Ascending aorta (tissue), 2 donors: ENCODE measurements around the gene OR5L1. TPM values are rescaled to one million over a fixed set of nuclear protein-coding genes. Genes with fewer than 3 reads are reported as not detected.

Experiments
- DNase-seq, 2 donors: peaks; one replicate each; pipeline ENCODE4 v3.0.0-alpha.2; 2019; ENCODE audit warnings: low spot score in 2 of 2
- H3K27ac ChIP-seq, 2 donors: fragments of 200-600 bp; sonication (generic); one replicate each; pipeline ENCODE4 v1.5.1; 2016 to 2017; ENCODE audit warnings: mild to moderate bottlenecking in 1 of 2
- H3K27me3 ChIP-seq: fragments of 200-600 bp; sonication (generic); one replicate; pipeline ENCODE4 v1.5.1; 2017
- H3K36me3 ChIP-seq, 2 donors: fragments of 200-600 bp; sonication (generic); one replicate each; pipeline ENCODE4 v1.5.1; 2016
- H3K4me1 ChIP-seq, 2 donors: fragments of 200-600 bp; sonication (generic); one replicate each; pipeline ENCODE4 v1.5.1; 2016 to 2017; ENCODE audit warnings: mild to moderate bottlenecking in 1 of 2
- H3K4me3 ChIP-seq, 2 donors: fragments of 200-600 bp; sonication (generic); one replicate each; pipeline ENCODE4 v1.5.1; 2016 to 2017; ENCODE audit warnings: mild to moderate bottlenecking in 1 of 2
- H3K9me3 ChIP-seq, 2 donors: fragments of 200-600 bp; sonication (generic); one replicate each; pipeline ENCODE4 v1.5.1; 2016
- intact Hi-C: fragments of 100-400 bp; cut with DNase I; formaldehyde crosslinking; loops from one replicate; pipeline ENCODE4 v1.15.1; 2023
- total RNA-seq: library from RNA; depleted of rRNA; stranded (reverse); fragments of >200 nt; gene quantifications from one replicate; pipeline ENCODE4 v1.1.0, GENCODE V29; 2016
- TF ChIP-seq, protein P1 (sequence below), 3 experiments: fragments of 200-600 bp in 2 of 3; fragments of 450-650 bp in 1 of 3; sonication (generic) in 2 of 3; IDR thresholded peaks; one replicate each; pipeline ENCODE4 v1.5.1; 2016 to 2019; ENCODE audit warnings: antibody characterized with exemption in 3 of 3, mild to moderate bottlenecking in 1 of 3, moderate library complexity in 1 of 3

Gene OR5L1
- not detected for total RNA-seq

DNA sequence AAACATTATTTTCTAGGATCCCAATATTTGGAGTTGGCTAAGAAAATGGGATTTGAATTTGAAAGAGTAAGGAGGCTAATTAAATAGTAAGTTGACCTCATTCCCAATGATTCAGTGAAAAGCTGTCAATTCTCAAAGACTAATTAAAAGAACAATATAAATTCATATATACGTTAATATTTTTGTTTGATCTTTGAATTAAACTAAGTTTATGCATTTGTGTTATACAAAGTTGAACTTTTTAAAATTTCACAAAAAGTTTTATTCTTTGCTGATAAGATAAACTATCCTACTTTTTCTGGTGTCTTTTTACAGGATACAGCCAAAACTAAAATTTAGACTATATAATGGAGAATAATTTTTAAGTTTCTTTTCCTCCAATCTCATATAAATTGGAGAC is at the start of gene OR5L1:
Gene OR5L1 (plus strand): TSS at position 301 of the 400 bp plus-strand sequence. CDS start 100 bp downstream, outside the sequence.
- intact Hi-C loops, result no loop called here
- no peaks in the 10 kb centered on the region for H3K36me3 ChIP-seq
- H3K27me3 ChIP-seq, result no peaks in the 10 kb centered on the region
- H3K4me1 ChIP-seq, result no peaks in the 10 kb centered on the region
- DNase-seq, result no peak
- TF ChIP-seq, protein P1, sequence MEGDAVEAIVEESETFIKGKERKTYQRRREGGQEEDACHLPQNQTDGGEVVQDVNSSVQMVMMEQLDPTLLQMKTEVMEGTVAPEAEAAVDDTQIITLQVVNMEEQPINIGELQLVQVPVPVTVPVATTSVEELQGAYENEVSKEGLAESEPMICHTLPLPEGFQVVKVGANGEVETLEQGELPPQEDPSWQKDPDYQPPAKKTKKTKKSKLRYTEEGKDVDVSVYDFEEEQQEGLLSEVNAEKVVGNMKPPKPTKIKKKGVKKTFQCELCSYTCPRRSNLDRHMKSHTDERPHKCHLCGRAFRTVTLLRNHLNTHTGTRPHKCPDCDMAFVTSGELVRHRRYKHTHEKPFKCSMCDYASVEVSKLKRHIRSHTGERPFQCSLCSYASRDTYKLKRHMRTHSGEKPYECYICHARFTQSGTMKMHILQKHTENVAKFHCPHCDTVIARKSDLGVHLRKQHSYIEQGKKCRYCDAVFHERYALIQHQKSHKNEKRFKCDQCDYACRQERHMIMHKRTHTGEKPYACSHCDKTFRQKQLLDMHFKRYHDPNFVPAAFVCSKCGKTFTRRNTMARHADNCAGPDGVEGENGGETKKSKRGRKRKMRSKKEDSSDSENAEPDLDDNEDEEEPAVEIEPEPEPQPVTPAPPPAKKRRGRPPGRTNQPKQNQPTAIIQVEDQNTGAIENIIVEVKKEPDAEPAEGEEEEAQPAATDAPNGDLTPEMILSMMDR (IDR thresholded peaks at IDR 0.05), result no peak
- no peak within 1 kb of the TSS for H3K27ac ChIP-seq
- no peaks in the 10 kb centered on the region for H3K9me3 ChIP-seq
- H3K4me3 ChIP-seq, result no peak within 1 kb of the TSS

DNA sequence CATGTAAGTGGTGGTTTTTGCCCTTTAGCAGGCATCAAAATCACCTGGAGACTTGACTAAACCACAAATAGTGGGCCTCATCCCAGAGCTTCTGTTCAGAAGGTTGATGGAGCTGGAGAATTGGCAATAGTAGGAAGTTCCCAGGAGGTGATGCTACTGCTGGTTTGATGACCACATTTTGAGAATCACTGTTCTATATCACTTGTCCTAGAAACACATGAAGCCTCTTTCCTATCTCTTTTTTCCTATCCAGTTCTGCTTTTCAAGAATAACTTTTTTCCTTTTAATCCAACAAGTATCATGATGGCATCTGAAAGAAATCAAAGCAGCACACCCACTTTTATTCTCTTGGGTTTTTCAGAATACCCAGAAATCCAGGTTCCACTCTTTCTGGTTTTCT is 38.0 kb upstream of the OR5L1 start, which contains the start of gene OR5D13:
Gene OR5D13 (plus strand): TSS at position 301 of the 400 bp plus-strand sequence. CDS start 0 bp downstream, at position 301.
- intact Hi-C loops, result no loop called here
- H3K4me3 ChIP-seq, result no peak within 1 kb of the TSS
- TF ChIP-seq, protein P1 (IDR thresholded peaks at IDR 0.05), result no peak
- no peaks in the 10 kb centered on the region for H3K9me3 ChIP-seq
- H3K4me1 ChIP-seq, result no peaks in the 10 kb centered on the region
- no peaks in the 10 kb centered on the region for H3K27me3 ChIP-seq
- H3K27ac ChIP-seq, result no peak within 1 kb of the TSS
- H3K36me3 ChIP-seq, result no peaks in the 10 kb centered on the region
- DNase-seq, result no peak

DNA sequence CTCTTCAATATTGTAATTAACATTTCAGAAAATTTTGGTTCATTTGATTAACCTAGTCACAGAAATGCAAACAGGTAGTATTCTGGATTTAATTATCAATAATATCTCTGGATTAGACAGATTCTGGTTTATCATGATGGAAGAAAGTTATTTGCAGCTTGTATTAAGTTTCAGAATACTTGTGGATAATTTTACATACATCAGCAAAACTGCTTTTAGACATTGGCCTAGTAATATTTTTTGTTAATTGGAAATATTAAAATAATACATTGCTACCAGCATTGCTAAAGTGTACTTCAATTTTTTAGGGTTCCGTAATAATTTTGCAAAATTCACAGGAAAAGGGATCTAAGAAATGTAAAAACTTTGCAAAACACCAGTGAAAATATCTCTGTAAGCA is 19.6 kb upstream of the OR5L1 start:
- TF ChIP-seq, protein P1 (IDR thresholded peaks at IDR 0.05), result no peak
- Histone ChIP-seq H3K27ac (no peak overlapping the region), H3K4me1 (no peaks in the 10 kb centered on the region), H3K27me3 (no peaks in the 10 kb centered on the region), H3K36me3 (no peaks in the 10 kb centered on the region), H3K4me3 (no peak overlapping the region), H3K9me3 (no peaks in the 10 kb centered on the region)
- no peak for DNase-seq
- intact Hi-C loops, result no loop called here

DNA sequence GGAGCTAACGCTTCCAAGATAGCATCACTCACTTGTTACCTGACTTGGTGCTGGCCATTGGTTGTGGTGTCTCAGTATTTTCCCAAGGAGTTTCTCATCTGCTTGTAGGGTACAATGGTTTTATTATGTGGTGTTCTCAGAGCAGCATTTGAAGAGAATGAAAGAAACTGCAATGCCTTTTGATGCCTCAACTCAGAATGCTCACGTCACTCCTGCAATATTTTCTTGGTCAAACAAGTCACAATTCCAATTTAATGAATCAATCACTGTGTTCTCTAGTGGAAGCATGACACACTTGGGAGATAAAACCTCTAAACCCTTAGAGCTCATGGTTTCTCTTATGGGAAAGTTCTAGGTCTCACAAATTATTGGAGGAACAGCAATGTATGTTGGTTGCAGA is 17.8 kb upstream of the OR5L1 start:
- H3K36me3 ChIP-seq, result no peaks in the 10 kb centered on the region
- TF ChIP-seq, protein P1 (IDR thresholded peaks at IDR 0.05), result no peak
- no peak for DNase-seq
- H3K4me3 ChIP-seq, result no peak overlapping the region
- H3K4me1 ChIP-seq, result no peaks in the 10 kb centered on the region
- no peaks in the 10 kb centered on the region for H3K27me3 ChIP-seq
- no peaks in the 10 kb centered on the region for H3K9me3 ChIP-seq
- intact Hi-C loops, result no loop called here
- no peak overlapping the region for H3K27ac ChIP-seq

DNA sequence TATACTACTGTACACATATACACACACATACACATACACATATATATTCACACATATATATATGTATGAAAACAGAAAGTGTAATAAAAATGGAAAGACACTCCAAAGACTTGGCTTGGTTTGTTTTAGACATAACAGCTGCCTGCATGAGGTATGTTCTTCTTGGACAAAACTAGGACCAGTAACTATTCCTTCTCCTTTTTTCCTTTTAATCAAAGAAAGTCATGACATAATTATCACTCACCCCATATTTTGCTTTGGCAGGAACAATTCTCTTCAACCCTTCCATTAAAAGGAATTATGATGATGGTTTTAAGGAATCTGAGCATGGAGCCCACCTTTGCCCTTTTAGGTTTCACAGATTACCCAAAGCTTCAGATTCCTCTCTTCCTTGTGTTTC is 15.9 kb upstream of the OR5L1 start, which contains the start of gene OR5D14:
Gene OR5D14 (plus strand): TSS at position 301 of the 400 bp plus-strand sequence. CDS start 0 bp downstream, at position 301.
- intact Hi-C loops, result no loop called here
- Histone ChIP-seq H3K9me3 (no peaks in the 10 kb centered on the region), H3K4me3 (no peak within 1 kb of the TSS), H3K27ac (no peak within 1 kb of the TSS), H3K36me3 (no peaks in the 10 kb centered on the region), H3K4me1 (no peaks in the 10 kb centered on the region), H3K27me3 (no peaks in the 10 kb centered on the region)
- no peak for DNase-seq
- TF ChIP-seq, protein P1 (IDR thresholded peaks at IDR 0.05), result no peak

DNA sequence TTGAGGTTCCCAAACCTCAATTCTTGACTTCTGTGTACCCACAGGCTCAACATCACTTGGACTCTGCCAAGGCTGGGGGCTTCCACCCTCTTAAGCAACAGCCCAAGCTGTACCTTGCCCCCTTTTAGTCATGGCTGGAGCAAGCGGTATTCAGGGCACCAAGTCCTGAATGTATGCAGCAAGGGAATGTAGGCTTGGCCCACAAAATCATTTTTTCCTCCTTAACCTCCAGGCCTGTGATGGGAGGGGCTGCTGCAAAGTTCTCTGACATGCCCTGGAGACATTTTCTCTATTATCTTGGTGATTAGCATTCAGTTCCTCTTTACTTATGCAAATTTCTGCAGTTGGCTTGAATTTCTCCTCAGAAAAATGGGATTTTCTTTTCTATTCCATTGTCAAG is 4.9 kb upstream of the OR5L1 start:
- Histone ChIP-seq H3K36me3 (no peaks in the 10 kb centered on the region), H3K9me3 (no peaks in the 10 kb centered on the region), H3K4me1 (no peaks in the 10 kb centered on the region), H3K4me3 (no peak overlapping the region), H3K27me3 (no peaks in the 10 kb centered on the region), H3K27ac (no peak overlapping the region)
- no peak for DNase-seq
- intact Hi-C loops, result no loop called here
- TF ChIP-seq, protein P1 (IDR thresholded peaks at IDR 0.05), result no peak
